H9 (cell line): ENCODE results near the gene SFXN5. TPM values are rescaled to one million over a fixed set of nuclear protein-coding genes. Genes with fewer than 3 reads are reported as not detected.
"Not testable (repeated sequence)": the region's sequence is repeated elsewhere in the genome, so short reads cannot be mapped to it uniquely, and the experiment has no call there.

ENCODE experiments used
- DNase-seq: peaks from one replicate; pipeline ENCODE4 v3.0.0-alpha.2; 2017
- H2AFZ ChIP-seq: one replicate; pipeline ENCODE4 v1.6.1; 2013; ENCODE audit warnings: mild to moderate bottlenecking, low read length, control low read depth, moderate library complexity
- H2AK5ac ChIP-seq: 2 replicates; pipeline ENCODE4 v1.6.1; 2013; ENCODE audit warnings: low read length, control low read depth, mixed read lengths; ENCODE audit not compliant: insufficient read length
- H2BK120ac ChIP-seq: one replicate; pipeline ENCODE4 v1.6.1; 2013; ENCODE audit warnings: low read depth, mild to moderate bottlenecking, low read length, control low read depth, inconsistent platforms; ENCODE audit not compliant: poor library complexity, severe bottlenecking
- H2BK12ac ChIP-seq: 2 replicates; pipeline ENCODE4 v1.6.1; 2013; ENCODE audit warnings: low read length, control low read depth, mixed read lengths, low read depth; ENCODE audit not compliant: insufficient read length
- H2BK15ac ChIP-seq: 2 replicates; pipeline ENCODE4 v1.6.1; 2013; ENCODE audit warnings: low read depth, low read length, control low read depth
- H2BK20ac ChIP-seq: one replicate; pipeline ENCODE4 v1.6.1; 2013; ENCODE audit warnings: low read depth, mild to moderate bottlenecking, low read length, control low read depth, inconsistent platforms; ENCODE audit not compliant: poor library complexity, severe bottlenecking
- H2BK5ac ChIP-seq: 2 replicates; pipeline ENCODE4 v1.6.1; 2013; ENCODE audit warnings: low read length, control low read depth, mixed read lengths; ENCODE audit not compliant: insufficient read length
- H3K14ac ChIP-seq: 2 replicates; pipeline ENCODE4 v1.6.1; 2013; ENCODE audit warnings: low read length, control low read depth; ENCODE audit not compliant: insufficient read depth
- H3K18ac ChIP-seq: 2 replicates; pipeline ENCODE4 v1.6.1; 2013; ENCODE audit warnings: low read depth, mild to moderate bottlenecking, mixed read lengths, low read length, control low read depth; ENCODE audit not compliant: insufficient read length
- H3K23ac ChIP-seq: 2 replicates; pipeline ENCODE4 v1.6.1; 2013; ENCODE audit warnings: low read length, control low read depth, mixed read lengths, low read depth; ENCODE audit not compliant: insufficient read length
- H3K23me2 ChIP-seq: 2 replicates; pipeline ENCODE4 v1.6.1; 2013; ENCODE audit warnings: low read depth, mild to moderate bottlenecking, mixed read lengths, low read length, control low read depth; ENCODE audit not compliant: insufficient read length, poor library complexity, severe bottlenecking
- H3K27ac ChIP-seq: 2 replicates; pipeline ENCODE4 v1.5.1; 2013; ENCODE audit warnings: low read length, control low read depth, mixed read lengths, low read depth; ENCODE audit not compliant: insufficient read length
- H3K27me3 ChIP-seq: 2 replicates; pipeline ENCODE4 v1.6.1; 2013; ENCODE audit warnings: low read length, control low read depth, inconsistent platforms; ENCODE audit not compliant: insufficient read depth
- H3K4ac ChIP-seq: 2 replicates; pipeline ENCODE4 v1.6.1; 2013; ENCODE audit warnings: low read depth, mild to moderate bottlenecking, control low read depth, inconsistent platforms, low read length, moderate library complexity
- H3K4me1 ChIP-seq: 2 replicates; pipeline ENCODE4 v1.6.1; 2013; ENCODE audit warnings: low read length, control low read depth, inconsistent platforms; ENCODE audit not compliant: insufficient read depth
- H3K4me2 ChIP-seq: 2 replicates; pipeline ENCODE4 v1.6.1; 2013; ENCODE audit warnings: low read length, control low read depth, mixed read lengths; ENCODE audit not compliant: insufficient read length, insufficient read depth
- H3K56ac ChIP-seq: 2 replicates; pipeline ENCODE4 v1.6.1; 2013; ENCODE audit warnings: low read depth, mild to moderate bottlenecking, mixed read lengths, low read length, control low read depth; ENCODE audit not compliant: insufficient read length
- H3K79me1 ChIP-seq: 2 replicates; pipeline ENCODE4 v1.6.1; 2013; ENCODE audit warnings: low read depth, mild to moderate bottlenecking, moderate library complexity, low read length, control low read depth, inconsistent platforms; ENCODE audit not compliant: insufficient read depth, poor library complexity, severe bottlenecking
- H3K79me2 ChIP-seq: 2 replicates; pipeline ENCODE4 v1.6.1; 2013; ENCODE audit warnings: low read length, control low read depth, inconsistent platforms; ENCODE audit not compliant: insufficient read depth
- H3K9ac ChIP-seq: 2 replicates; pipeline ENCODE4 v1.6.1; 2013; ENCODE audit warnings: low read length, control low read depth, mixed read lengths; ENCODE audit not compliant: insufficient read length; ENCODE audit errors: extremely low read depth
- H3K9me3 ChIP-seq: one replicate; pipeline ENCODE4 v1.6.1; 2013; ENCODE audit warnings: low read depth, low read length, inconsistent platforms; ENCODE audit not compliant: control insufficient read depth
- H3T11ph ChIP-seq: one replicate; pipeline ENCODE4 v1.6.1; 2013; ENCODE audit warnings: mild to moderate bottlenecking, low read length, control low read depth, inconsistent platforms
- H4K20me1 ChIP-seq: one replicate; pipeline ENCODE4 v1.6.1; 2013; ENCODE audit not compliant: control insufficient read depth, insufficient read length, insufficient read depth
- H4K5ac ChIP-seq: 2 replicates; pipeline ENCODE4 v1.6.1; 2013; ENCODE audit warnings: low read depth, mild to moderate bottlenecking, mixed read lengths, low read length, control low read depth; ENCODE audit not compliant: insufficient read length
- H4K8ac ChIP-seq: replicated peaks from 2 replicates; pipeline ENCODE4 v1.6.1; 2013; ENCODE audit warnings: low read length, control low read depth, mixed read lengths, low read depth; ENCODE audit not compliant: insufficient read length
- H4K91ac ChIP-seq: 2 replicates; pipeline ENCODE4 v1.6.1; 2013; ENCODE audit warnings: low read depth, mild to moderate bottlenecking, moderate library complexity, mixed read lengths, low read length, control low read depth; ENCODE audit not compliant: insufficient read length
- H3K27ac Mint-ChIP-seq, 3 experiments: 2 replicates in 2 of 3; 3 replicates in 1 of 3; pipeline ENCODE4 v1.8.0; 2020 to 2021; ENCODE audit warnings: mixed read lengths in 3 of 3, mild to moderate bottlenecking in 1 of 3, moderate library complexity in 1 of 3
- H3K27me3 Mint-ChIP-seq: 2 replicates; pipeline ENCODE4 v1.8.0; 2021; ENCODE audit warnings: low read depth, mild to moderate bottlenecking, moderate library complexity, mixed read lengths
- H3K36me3 Mint-ChIP-seq, 3 experiments: 2 replicates in 2 of 3; 3 replicates in 1 of 3; pipeline ENCODE4 v1.8.0; 2020 to 2021; ENCODE audit warnings: low read depth in 3 of 3, mixed read lengths in 3 of 3; ENCODE audit not compliant: insufficient read depth in 1 of 3
- H3K4me1 Mint-ChIP-seq, 2 experiments: 2 replicates each; pipeline ENCODE4 v1.8.0; 2020; ENCODE audit warnings: mixed read lengths in 2 of 2
- H3K4me3 Mint-ChIP-seq, 2 experiments: 2 replicates in 1 of 2; 3 replicates in 1 of 2; pipeline ENCODE4 v1.8.0; 2020 to 2021; ENCODE audit warnings: mild to moderate bottlenecking in 2 of 2, mixed read lengths in 2 of 2, moderate library complexity in 1 of 2
- H3K9me3 Mint-ChIP-seq, 2 experiments: 2 replicates in 1 of 2; 3 replicates in 1 of 2; pipeline ENCODE4 v1.8.0; 2020; ENCODE audit warnings: mild to moderate bottlenecking in 2 of 2, mixed read lengths in 2 of 2, moderate library complexity in 1 of 2
- WGBS: extraction: QIAGEN DNeasy Blood & Tissue Kit; methylation state at CpG from one replicate; pipeline ENCODE4 v1.1.7; 2013; ENCODE audit warnings: missing lambda C conversion rate, low lambda C conversion rate, mixed read lengths; ENCODE audit not compliant: insufficient read length; ENCODE audit errors: extremely low coverage; 5-methylcytosine and 5-hydroxymethylcytosine counted together
- total RNA-seq: library from RNA; stranded (reverse); gene quantifications from 2 replicates; pipeline ENCODE4 v1.2.1, GENCODE V29; 2021
- TF ChIP-seq, protein P1 (sequence below): fragments of 200-600 bp; sonication (generic); conservative IDR thresholded peaks from 3 replicates; pipeline ENCODE4 v1.8.0; 2021; ENCODE audit warnings: antibody characterized with exemption, mild to moderate bottlenecking

SFXN5 gene
- total RNA-seq, 1 experiment from 2014 or later: 30.9 TPM

GRCh38 chr2:72908741-72909140 lies 162.8 kb downstream of the SFXN5 start:
- DNase-seq: no peak
- H2BK20ac ChIP-seq: no peak overlapping the region
- Mint-ChIP-seq H3K4me3 (no peak overlapping the region), H3K36me3 (peaks cover 0 to 5% (median 0%) of the 10 kb centered on the region in 3 experiments; a peak in 1 of 7 replicates), H3K4me1 (peaks cover 0 to 6% of the 10 kb centered on the region in 2 experiments; a peak in 3 of 4 replicates), H3K27ac (no peak overlapping the region), H3K9me3 (peaks cover 5 to 8% of the 10 kb centered on the region in 2 experiments), H3K27me3 (peaks cover 98% of the 10 kb centered on the region)
- H2BK120ac ChIP-seq: no peak overlapping the region
- H4K91ac ChIP-seq: no peak overlapping the region
- H3K27me3 ChIP-seq: peaks cover 22% of the 10 kb centered on the region
- no peak overlapping the region for H4K8ac ChIP-seq
- no peak overlapping the region for H3K4ac ChIP-seq
- no peak overlapping the region for H3K23ac ChIP-seq
- H2BK5ac ChIP-seq: no peak overlapping the region
- H3K18ac ChIP-seq: no peak overlapping the region
- no peaks in the 10 kb centered on the region for H3K9me3 ChIP-seq
- H4K20me1 ChIP-seq: no peaks in the 10 kb centered on the region
- H3T11ph ChIP-seq: no peak overlapping the region
- peaks cover under 1% of the 10 kb centered on the region; the same call in 1 of the 2 replicates for H3K4me1 ChIP-seq
- no peak overlapping the region for H2BK12ac ChIP-seq
- no peak overlapping the region for H2AFZ ChIP-seq
- H3K4me2 ChIP-seq: no peak overlapping the region
- no peak overlapping the region for H3K27ac ChIP-seq
- H4K5ac ChIP-seq: no peak overlapping the region
- no peaks in the 10 kb centered on the region for H3K79me2 ChIP-seq
- H2BK15ac ChIP-seq: no peak overlapping the region
- H3K23me2 ChIP-seq: no peaks in the 10 kb centered on the region
- no peak overlapping the region for H3K9ac ChIP-seq
- H3K79me1 ChIP-seq: no peaks in the 10 kb centered on the region
- H3K56ac ChIP-seq: no peak overlapping the region
- WGBS: no CpG with 5 or more reads among the region's 3 CpGs
- H3K14ac ChIP-seq: no peak overlapping the region
- no peak overlapping the region for H2AK5ac ChIP-seq
- TF ChIP-seq, protein P1, sequence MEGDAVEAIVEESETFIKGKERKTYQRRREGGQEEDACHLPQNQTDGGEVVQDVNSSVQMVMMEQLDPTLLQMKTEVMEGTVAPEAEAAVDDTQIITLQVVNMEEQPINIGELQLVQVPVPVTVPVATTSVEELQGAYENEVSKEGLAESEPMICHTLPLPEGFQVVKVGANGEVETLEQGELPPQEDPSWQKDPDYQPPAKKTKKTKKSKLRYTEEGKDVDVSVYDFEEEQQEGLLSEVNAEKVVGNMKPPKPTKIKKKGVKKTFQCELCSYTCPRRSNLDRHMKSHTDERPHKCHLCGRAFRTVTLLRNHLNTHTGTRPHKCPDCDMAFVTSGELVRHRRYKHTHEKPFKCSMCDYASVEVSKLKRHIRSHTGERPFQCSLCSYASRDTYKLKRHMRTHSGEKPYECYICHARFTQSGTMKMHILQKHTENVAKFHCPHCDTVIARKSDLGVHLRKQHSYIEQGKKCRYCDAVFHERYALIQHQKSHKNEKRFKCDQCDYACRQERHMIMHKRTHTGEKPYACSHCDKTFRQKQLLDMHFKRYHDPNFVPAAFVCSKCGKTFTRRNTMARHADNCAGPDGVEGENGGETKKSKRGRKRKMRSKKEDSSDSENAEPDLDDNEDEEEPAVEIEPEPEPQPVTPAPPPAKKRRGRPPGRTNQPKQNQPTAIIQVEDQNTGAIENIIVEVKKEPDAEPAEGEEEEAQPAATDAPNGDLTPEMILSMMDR: no peak

GRCh38 chr2:72907369-72907768 lies 164.1 kb downstream of the SFXN5 start:
- not testable (repeated sequence) for H3K79me2 ChIP-seq, H4K20me1 ChIP-seq, H4K5ac ChIP-seq, H3K79me1 ChIP-seq, H3K56ac ChIP-seq, H2BK12ac ChIP-seq, H3K4me3 Mint-ChIP-seq, H3K9ac ChIP-seq, H3K9me3 ChIP-seq, H2BK5ac ChIP-seq, H2BK120ac ChIP-seq, H3K23ac ChIP-seq, H3K4ac ChIP-seq, H3K9me3 Mint-ChIP-seq, H3K36me3 Mint-ChIP-seq, H3T11ph ChIP-seq, H2AK5ac ChIP-seq, H2BK15ac ChIP-seq, H3K4me1 Mint-ChIP-seq, H4K8ac ChIP-seq, H3K4me1 ChIP-seq, H3K4me2 ChIP-seq, H3K27ac Mint-ChIP-seq, H3K23me2 ChIP-seq, H3K14ac ChIP-seq, H2BK20ac ChIP-seq, H2AFZ ChIP-seq, H4K91ac ChIP-seq, H3K18ac ChIP-seq, H3K27ac ChIP-seq, DNase-seq
- peaks cover 98% of the 10 kb centered on the region for H3K27me3 Mint-ChIP-seq
- no CpG with 5 or more reads among the region's 13 CpGs for WGBS
- peaks cover 13% of the 10 kb centered on the region for H3K27me3 ChIP-seq
